ENCODE results near the gene CCDC174.
A peak's percentile ranks its signal among the peaks of the same experiment; 100 is the strongest.

The CCDC174 gene

DNA sequence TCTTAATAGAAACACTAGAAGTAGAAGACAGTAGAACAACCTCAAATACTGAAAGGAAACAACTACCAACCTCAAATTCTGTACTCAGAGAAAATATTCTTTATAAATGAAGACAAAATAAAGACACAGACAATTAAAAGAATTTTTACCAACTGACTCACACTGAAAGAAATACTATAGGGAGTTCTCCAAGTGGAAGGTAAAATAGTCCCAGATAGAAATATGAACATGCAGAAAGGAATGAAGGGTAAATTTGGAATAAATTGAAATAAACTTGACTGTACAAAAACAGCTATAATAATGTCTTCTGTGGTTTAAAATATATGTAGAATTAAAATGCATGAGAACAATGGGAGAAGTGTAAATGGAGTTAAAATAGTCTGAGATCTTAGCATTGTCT, 36.7 kb upstream of the CCDC174 start:
- Histone ChIP-seq H4K91ac (ENCODE audit: low read depth, low read length, poor library complexity) (no peak overlapping the region), H2AK5ac (ENCODE audit: low read depth, low read length) (no peak overlapping the region), H3K14ac (ENCODE audit: low read length) (no peak overlapping the region), H3K27ac (replicated peaks; ENCODE audit: low read length) (no peak overlapping the region), H2AFZ (ENCODE audit: low read length) (no peak overlapping the region), H3K79me1 (ENCODE audit: low read depth, low read length) (no peaks in the 10 kb centered on the region), H3K23ac (ENCODE audit: low read depth, low read length, poor library complexity) (no peak overlapping the region), H3K9me3 (replicated peaks in 1 of 2; ENCODE audit: control insufficient read depth in 2 of 2, insufficient read depth in 1 of 2, low read depth in 1 of 2, low read length in 2 of 2) (no peaks in the 10 kb centered on the region), H3K27me3 (ENCODE audit: control insufficient read depth in 3 of 3, insufficient read depth in 3 of 3, low read depth in 1 of 3, low read length in 3 of 3) (peaks cover 0 to 25% (median 0%) of the 10 kb centered on the region in 3 experiments), H3K18ac (ENCODE audit: low read length) (no peak overlapping the region), H2BK120ac (ENCODE audit: low read depth, low read length) (no peak overlapping the region), H2BK12ac (ENCODE audit: low read length) (no peak overlapping the region), H3K36me3 (replicated peaks in 1 of 2; ENCODE audit: control insufficient read depth in 2 of 2, insufficient read depth in 2 of 2, low read length in 2 of 2) (no peaks in the 10 kb centered on the region), H3K4ac (ENCODE audit: low read length) (no peak overlapping the region), H3K4me2 (ENCODE audit: insufficient read depth, low read length, poor library complexity, severe bottlenecking) (no peak overlapping the region), H4K8ac (ENCODE audit: low read depth, low read length) (no peak overlapping the region), H3K4me1 (ENCODE audit: control insufficient read depth in 2 of 2, insufficient read depth in 1 of 2, low read depth in 1 of 2, low read length in 2 of 2) (peaks cover 0 to 13% of the 10 kb centered on the region in 2 donors), H3K9ac (ENCODE audit: low read depth, low read length, poor library complexity) (no peak overlapping the region), H2BK5ac (ENCODE audit: low read length) (no peak overlapping the region), H3K4me3 (ENCODE audit: low read length in 2 of 2) (no peak overlapping the region), H2BK15ac (ENCODE audit: low read length) (no peak overlapping the region)
- no peak for DNase-seq (ENCODE audit: low spot score)

GRCh38 chr3:14616606-14617507, 34.7 kb upstream of the CCDC174 start:
- Histone ChIP-seq H4K8ac (ENCODE audit: low read depth, low read length) (no peak overlapping the region), H3K36me3 (replicated peaks in 1 of 2; ENCODE audit: control insufficient read depth in 2 of 2, insufficient read depth in 2 of 2, low read length in 2 of 2) (no peaks in the 10 kb centered on the region), H3K79me1 (ENCODE audit: low read depth, low read length) (no peaks in the 10 kb centered on the region), H2AK5ac (ENCODE audit: low read depth, low read length) (no peak overlapping the region), H2BK12ac (ENCODE audit: low read length) (no peak overlapping the region), H2BK5ac (ENCODE audit: low read length) (no peak overlapping the region), H3K4ac (ENCODE audit: low read length) (no peak overlapping the region), H2AFZ (ENCODE audit: low read length) (no peak overlapping the region), H2BK120ac (ENCODE audit: low read depth, low read length) (no peak overlapping the region), H3K27ac (replicated peaks; ENCODE audit: low read length) (peak overlapping the region; percentile 12), H3K9ac (ENCODE audit: low read depth, low read length, poor library complexity) (no peak overlapping the region), H3K27me3 (ENCODE audit: control insufficient read depth in 3 of 3, insufficient read depth in 3 of 3, low read depth in 1 of 3, low read length in 3 of 3) (peaks cover 0 to 14% (median 0%) of the 10 kb centered on the region in 3 experiments), H3K9me3 (replicated peaks in 1 of 2; ENCODE audit: control insufficient read depth in 2 of 2, insufficient read depth in 1 of 2, low read depth in 1 of 2, low read length in 2 of 2) (no peaks in the 10 kb centered on the region), H3K18ac (ENCODE audit: low read length) (no peak overlapping the region), H3K4me3 (ENCODE audit: low read length in 2 of 2) (no peak overlapping the region), H3K23ac (ENCODE audit: low read depth, low read length, poor library complexity) (no peak overlapping the region), H3K4me1 (ENCODE audit: control insufficient read depth in 2 of 2, insufficient read depth in 1 of 2, low read depth in 1 of 2, low read length in 2 of 2) (peaks cover 4 to 20% of the 10 kb centered on the region in 2 donors), H3K14ac (ENCODE audit: low read length) (no peak overlapping the region), H4K91ac (ENCODE audit: low read depth, low read length, poor library complexity) (no peak overlapping the region), H2BK15ac (ENCODE audit: low read length) (no peak overlapping the region), H3K4me2 (ENCODE audit: insufficient read depth, low read length, poor library complexity, severe bottlenecking) (peak overlapping the region; percentile 28)
- WGBS, 2 donors (ENCODE audit: extremely low coverage in 2 of 2, insufficient read length in 2 of 2, insufficient replicate concordance in 1 of 2): no CpG with 5 or more reads among the region's 10 CpGs
- DNase-seq (ENCODE audit: low spot score): no peak

- Histone ChIP-seq H4K8ac (ENCODE audit: low read depth, low read length) (no peak overlapping the region), H2BK12ac (ENCODE audit: low read length) (no peak overlapping the region), H3K79me1 (ENCODE audit: low read depth, low read length) (no peaks in the 10 kb centered on the region), H3K18ac (ENCODE audit: low read length) (no peak overlapping the region), H3K4me2 (ENCODE audit: insufficient read depth, low read length, poor library complexity, severe bottlenecking) (no peak overlapping the region), H3K36me3 (replicated peaks in 1 of 2; ENCODE audit: control insufficient read depth in 2 of 2, insufficient read depth in 2 of 2, low read length in 2 of 2) (no peaks in the 10 kb centered on the region), H2AFZ (ENCODE audit: low read length) (no peak overlapping the region), H3K4me1 (ENCODE audit: control insufficient read depth in 2 of 2, insufficient read depth in 1 of 2, low read depth in 1 of 2, low read length in 2 of 2) (peaks cover 6 to 21% of the 10 kb centered on the region in 2 donors), H3K14ac (ENCODE audit: low read length) (no peak overlapping the region), H3K27ac (replicated peaks; ENCODE audit: low read length) (no peak overlapping the region), H3K9ac (ENCODE audit: low read depth, low read length, poor library complexity) (no peak overlapping the region), H4K91ac (ENCODE audit: low read depth, low read length, poor library complexity) (no peak overlapping the region), H3K23ac (ENCODE audit: low read depth, low read length, poor library complexity) (no peak overlapping the region), H3K4me3 (ENCODE audit: low read length in 2 of 2) (no peak overlapping the region), H2BK15ac (ENCODE audit: low read length) (no peak overlapping the region), H3K4ac (ENCODE audit: low read length) (no peak overlapping the region), H2BK5ac (ENCODE audit: low read length) (no peak overlapping the region), H2BK120ac (ENCODE audit: low read depth, low read length) (no peak overlapping the region), H2AK5ac (ENCODE audit: low read depth, low read length) (no peak overlapping the region), H3K27me3 (ENCODE audit: control insufficient read depth in 3 of 3, insufficient read depth in 3 of 3, low read depth in 1 of 3, low read length in 3 of 3) (peaks cover 0 to 7% (median 0%) of the 10 kb centered on the region in 3 experiments), H3K9me3 (replicated peaks in 1 of 2; ENCODE audit: control insufficient read depth in 2 of 2, insufficient read depth in 1 of 2, low read depth in 1 of 2, low read length in 2 of 2) (no peaks in the 10 kb centered on the region)
- DNase-seq (ENCODE audit: low spot score): no peak
- no CpG with 5 or more reads among the region's 6 CpGs for WGBS, 2 donors (ENCODE audit: extremely low coverage in 2 of 2, insufficient read length in 2 of 2, insufficient replicate concordance in 1 of 2)
These were observed 34.0 kb upstream of the CCDC174 start for GRCh38 chr3:14617508-14618023.

- no peak overlapping the region for H3K9ac ChIP-seq (ENCODE audit: low read depth, low read length, poor library complexity)
- no peak for DNase-seq (ENCODE audit: low spot score)
- no peaks in the 10 kb centered on the region for H3K36me3 ChIP-seq (replicated peaks in 1 of 2; ENCODE audit: control insufficient read depth in 2 of 2, insufficient read depth in 2 of 2, low read length in 2 of 2)
- H4K8ac ChIP-seq (ENCODE audit: low read depth, low read length): no peak overlapping the region
- no peak overlapping the region for H2AFZ ChIP-seq (ENCODE audit: low read length)
- WGBS, 2 donors (ENCODE audit: extremely low coverage in 2 of 2, insufficient read length in 2 of 2, insufficient replicate concordance in 1 of 2): no CpG with 5 or more reads among the region's 2 CpGs
- H3K4me1 ChIP-seq (ENCODE audit: control insufficient read depth in 2 of 2, insufficient read depth in 1 of 2, low read depth in 1 of 2, low read length in 2 of 2): peaks cover 6 to 21% of the 10 kb centered on the region in 2 donors
- no peaks in the 10 kb centered on the region for H3K9me3 ChIP-seq (replicated peaks in 1 of 2; ENCODE audit: control insufficient read depth in 2 of 2, insufficient read depth in 1 of 2, low read depth in 1 of 2, low read length in 2 of 2)
- H3K27me3 ChIP-seq (ENCODE audit: control insufficient read depth in 3 of 3, insufficient read depth in 3 of 3, low read depth in 1 of 3, low read length in 3 of 3): peaks cover 0 to 3% (median 0%) of the 10 kb centered on the region in 3 experiments
- no peak overlapping the region for H3K4me3 ChIP-seq (ENCODE audit: low read length in 2 of 2)
- H4K91ac ChIP-seq (ENCODE audit: low read depth, low read length, poor library complexity): no peak overlapping the region
- H2BK5ac ChIP-seq (ENCODE audit: low read length): no peak overlapping the region
- H2BK15ac ChIP-seq (ENCODE audit: low read length): peak overlapping the region; percentile 11
- H2BK120ac ChIP-seq (ENCODE audit: low read depth, low read length): no peak overlapping the region
- H3K23ac ChIP-seq (ENCODE audit: low read depth, low read length, poor library complexity): no peak overlapping the region
- no peak overlapping the region for H3K4me2 ChIP-seq (ENCODE audit: insufficient read depth, low read length, poor library complexity, severe bottlenecking)
- H2BK12ac ChIP-seq (ENCODE audit: low read length): no peak overlapping the region
- H3K27ac ChIP-seq (replicated peaks; ENCODE audit: low read length): no peak overlapping the region
- H3K14ac ChIP-seq (ENCODE audit: low read length): no peak overlapping the region
- peak overlapping the region; percentile 4 for H3K18ac ChIP-seq (ENCODE audit: low read length)
- H2AK5ac ChIP-seq (ENCODE audit: low read depth, low read length): no peak overlapping the region
- no peaks in the 10 kb centered on the region for H3K79me1 ChIP-seq (ENCODE audit: low read depth, low read length)
- H3K4ac ChIP-seq (ENCODE audit: low read length): no peak overlapping the region
These were observed 32.0 kb upstream of the CCDC174 start for GRCh38 chr3:14619605-14620004.

All from neuronal stem cell (in vitro differentiated cells).